IPS DF 4.7 (cell line): ENCODE data around the gene SBF2.
"Not testable (repeated sequence)": the region's sequence is repeated elsewhere in the genome, so short reads cannot be mapped to it uniquely, and the experiment has no call there.

Experiments used
- DNase-seq: peaks from one replicate; pipeline ENCODE4 v3.0.0-alpha.2; 2013; ENCODE audit warnings: low spot score; ENCODE audit errors: extremely low read depth

The SBF2 gene

DNA sequence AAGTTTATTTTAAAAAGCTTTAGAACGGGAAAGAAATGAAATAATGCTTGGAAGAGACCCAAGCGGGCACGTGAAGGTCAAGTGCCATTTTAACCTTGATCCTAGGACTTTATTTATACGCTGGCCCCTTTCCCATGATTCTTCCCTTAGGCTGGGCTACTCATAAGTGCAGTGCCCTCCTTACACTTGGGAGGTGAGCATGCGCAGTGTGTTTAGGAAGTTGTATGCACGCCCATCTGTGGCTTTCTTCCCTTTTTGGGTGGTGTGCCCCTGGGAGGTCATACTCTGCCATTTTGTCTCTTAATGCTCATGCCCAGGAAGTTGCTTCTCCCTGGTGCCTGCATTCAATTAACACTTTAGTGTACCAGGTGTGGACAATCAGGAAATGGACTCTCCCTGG lies 390.4 kb downstream of the SBF2 start:
- no peak for DNase-seq

DNA sequence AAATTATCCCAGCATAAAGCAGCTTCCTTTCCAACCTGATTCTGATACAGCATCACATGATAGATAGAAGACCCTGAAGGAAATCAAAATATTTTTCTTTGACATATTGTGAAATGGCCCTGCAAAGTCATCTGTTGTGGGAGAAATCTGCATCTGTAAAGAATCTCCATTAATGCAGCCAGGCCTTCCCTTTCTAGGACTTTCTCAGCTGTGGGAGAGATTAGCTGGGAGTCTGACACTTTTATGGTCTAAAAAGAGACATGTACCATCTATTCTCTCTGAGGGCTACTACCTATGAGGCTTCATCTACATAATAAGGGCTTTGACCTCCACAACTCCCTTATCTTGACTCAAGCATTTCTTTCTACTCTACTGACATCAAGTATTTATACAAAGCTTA lies 392.1 kb downstream of the SBF2 start:
- DNase-seq = no peak

DNA sequence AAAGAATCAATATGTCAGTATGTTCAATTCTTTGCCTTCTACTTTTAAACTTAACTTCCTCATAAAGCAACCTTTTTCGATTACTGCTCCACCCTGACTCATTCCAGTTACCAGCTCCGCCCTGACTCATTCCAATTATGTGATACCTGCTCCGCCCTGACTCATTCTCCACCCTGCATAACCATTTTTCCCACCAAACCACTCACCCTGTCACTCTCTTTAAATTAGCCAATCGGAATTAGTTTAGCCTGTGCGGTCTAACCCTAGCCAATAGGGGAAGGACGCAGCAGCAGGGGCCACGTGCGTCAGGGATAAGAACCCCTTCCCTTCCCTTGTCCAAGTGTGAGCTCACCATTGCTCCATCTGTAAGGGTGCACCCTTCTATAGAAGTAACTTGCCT lies 393.8 kb downstream of the SBF2 start:
- DNase-seq = not testable (repeated sequence)

DNA sequence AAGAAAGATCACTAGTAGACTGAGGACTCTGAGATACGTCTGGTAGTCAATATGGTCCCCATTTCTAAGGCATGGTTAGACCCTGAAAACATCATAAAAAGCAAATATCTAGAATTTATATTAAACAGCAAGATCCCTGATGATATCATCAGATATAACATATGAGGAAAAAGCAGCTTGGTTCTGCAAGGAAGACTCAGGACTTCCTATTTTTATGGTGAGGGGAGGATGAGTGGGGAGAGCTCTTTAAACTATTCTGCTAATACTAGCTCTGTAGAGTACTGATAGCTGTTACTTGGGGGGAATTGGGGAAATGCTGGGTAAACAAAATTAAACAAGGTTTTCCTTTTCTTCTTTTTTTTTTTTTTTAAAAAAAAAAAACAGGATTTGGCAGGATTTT lies 394.3 kb downstream of the SBF2 start:
- no peak for DNase-seq

DNA sequence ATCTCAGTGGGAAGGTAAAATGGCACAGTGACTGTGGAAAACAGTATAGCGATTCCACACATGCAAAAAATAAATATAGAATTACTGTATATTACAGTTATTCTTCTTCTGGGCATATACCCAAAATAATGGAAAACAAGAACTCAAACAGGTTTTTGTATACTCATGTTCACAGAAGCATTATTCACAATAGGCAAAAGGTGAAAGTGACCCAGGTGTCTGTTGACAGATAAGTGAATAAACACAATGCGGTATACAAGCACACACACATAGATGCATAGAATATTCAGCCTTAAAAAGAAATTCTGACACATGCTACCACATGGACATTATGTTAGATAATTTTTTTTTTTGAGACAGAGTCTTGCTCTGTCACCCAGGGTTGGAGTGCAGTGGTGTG lies 397.1 kb downstream of the SBF2 start:
- no peak for DNase-seq

DNA sequence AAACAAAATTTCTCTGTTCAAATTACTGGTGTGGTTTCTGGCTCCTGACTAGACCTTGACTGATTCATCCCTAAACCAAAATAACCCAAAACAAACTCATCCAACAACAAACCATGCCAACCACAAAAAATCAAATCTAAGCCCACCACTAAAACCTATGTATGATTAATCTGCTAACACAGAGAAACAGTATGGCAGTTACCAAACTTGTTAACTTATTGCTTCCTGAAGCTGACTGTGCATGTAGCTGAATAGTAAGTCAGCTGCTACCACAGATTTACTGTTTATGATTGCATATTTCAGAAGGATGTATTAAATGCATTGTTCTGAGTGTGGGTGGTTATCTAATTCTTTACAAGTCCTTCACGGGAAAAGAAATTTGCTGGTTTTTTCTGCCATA lies 399.0 kb downstream of the SBF2 start:
- DNase-seq = no peak

DNA sequence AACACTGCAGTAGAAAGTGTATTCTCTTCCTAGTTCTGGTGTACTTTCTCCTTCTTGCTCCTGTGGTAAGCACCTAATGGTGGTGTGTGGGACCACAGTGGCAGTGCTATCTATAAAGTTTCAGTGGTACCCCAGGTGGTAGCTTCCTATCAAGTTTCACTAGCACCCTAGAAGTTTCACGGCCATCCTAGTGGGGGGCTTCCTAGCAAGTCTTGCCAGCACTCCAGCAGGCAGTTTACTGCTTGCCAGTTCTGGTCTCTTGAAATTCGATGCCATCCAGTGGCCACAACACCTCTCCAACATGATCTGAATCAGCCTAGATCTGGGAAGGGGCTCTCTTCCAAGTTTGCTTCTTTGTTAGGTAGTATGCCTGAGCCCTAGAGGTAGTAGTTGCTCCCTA lies 400.5 kb downstream of the SBF2 start:
- DNase-seq = no peak

DNA sequence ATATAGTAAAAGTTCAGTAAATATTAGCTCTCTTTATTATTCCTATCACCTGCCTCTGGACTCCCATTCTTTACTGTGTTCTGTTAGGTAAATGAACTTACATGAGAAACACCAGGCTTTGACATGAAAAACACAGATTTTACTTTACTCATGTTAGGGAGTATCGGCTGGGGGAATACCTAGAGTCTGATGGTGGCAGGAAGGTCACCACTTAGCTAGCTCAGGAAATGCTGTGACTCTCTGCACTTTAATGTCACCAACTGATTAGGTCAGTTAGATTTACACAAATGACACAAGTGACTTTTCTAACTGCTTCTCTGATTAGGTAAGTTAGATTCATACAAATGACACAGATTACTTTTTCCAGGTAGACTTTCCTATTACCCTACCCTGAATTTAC lies 405.1 kb downstream of the SBF2 start:
- DNase-seq = no peak

DNA sequence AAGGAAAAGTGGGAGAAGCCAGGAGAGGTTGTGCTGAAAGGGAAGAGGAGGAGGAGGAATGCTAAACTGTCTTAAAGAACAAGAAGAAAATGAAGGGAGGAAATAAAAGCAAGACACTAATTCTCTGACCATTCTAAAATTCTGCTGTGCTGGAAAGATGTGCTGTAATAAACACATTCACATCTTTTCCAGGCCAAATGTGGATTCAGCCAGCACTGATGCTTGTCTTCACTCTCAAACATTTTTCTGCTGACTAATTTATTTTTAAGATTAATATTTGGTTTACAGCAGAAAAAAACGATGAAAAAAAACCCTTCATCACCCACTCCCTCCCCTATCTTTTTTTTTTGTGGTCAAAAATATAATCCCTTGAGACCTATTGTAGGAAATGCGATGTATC lies 406.5 kb downstream of the SBF2 start:
- no peak for DNase-seq

DNA sequence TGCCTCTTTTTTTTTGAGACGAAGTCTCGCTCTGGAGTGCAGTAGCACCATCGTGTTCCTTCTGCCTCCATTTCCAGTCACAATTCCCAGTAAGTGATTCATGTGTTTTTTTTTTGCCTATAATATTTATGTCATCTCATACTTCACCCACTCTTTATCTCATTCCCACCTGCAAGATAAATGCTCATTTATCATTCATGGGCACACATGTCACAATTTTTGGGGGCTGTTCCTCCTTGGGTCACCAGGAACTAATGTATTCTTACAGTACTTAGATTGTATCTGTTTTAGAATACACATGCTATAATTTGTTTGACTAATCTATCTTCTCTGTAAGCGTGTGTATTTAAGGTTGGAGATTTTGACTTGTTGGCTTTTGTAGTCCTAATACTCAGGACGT lies 407.4 kb downstream of the SBF2 start:
- DNase-seq = no peak

DNA sequence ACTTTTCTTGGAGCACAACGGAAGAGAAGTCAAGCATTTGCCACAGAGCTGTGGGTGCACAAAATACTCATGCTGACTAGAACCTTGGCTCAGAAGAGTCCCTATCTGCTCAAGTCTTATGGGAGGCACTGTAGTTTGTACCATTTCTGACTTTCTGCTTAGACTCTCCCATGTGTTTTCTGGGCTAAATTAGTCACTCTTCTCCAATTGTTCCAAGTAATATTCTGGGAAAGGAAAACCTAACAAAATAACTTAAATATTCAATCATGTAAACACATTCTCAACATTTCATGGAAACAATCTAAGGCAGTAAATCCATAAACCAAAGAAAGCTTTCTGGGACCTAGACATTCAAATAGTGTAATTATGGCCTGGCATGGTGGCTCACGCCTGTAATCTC lies 409.4 kb downstream of the SBF2 start:
- no peak for DNase-seq

DNA sequence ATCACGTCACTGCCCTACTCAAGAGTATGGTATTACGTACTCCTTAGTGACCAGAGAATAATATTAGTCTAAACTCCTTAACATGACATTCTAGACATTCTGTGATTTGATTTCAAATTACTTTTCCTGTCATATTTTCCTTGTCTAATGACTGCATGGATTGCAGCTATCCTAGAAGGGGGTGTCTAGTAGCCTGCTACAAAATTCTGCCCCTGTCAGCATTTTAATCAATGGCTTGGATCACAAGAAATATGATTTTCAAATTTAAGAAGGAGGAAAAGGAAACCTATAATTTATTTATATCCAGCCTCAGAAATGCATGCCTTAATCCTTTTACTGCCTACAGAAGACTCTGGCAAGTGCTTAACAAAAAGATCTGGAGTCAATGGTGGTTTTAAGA lies 413.4 kb downstream of the SBF2 start:
- no peak for DNase-seq

DNA sequence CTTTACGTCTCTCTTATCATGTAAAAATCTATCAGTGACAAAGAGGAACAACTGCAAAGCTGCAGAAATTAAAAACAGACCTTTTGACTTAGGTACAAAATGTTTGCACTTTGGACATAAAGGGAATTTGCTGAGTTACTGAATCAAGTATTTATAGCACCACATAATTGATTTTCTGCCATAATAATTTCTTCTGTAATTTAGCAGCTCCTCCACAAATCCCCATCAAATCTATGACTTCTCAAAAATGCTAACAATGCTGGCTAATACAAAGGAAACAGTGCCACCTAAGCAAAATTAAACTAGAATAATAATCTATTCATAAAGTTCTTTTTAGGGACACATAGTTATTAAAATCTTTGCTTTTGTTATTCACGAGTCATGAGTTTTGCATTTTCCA lies 415.1 kb downstream of the SBF2 start:
- no peak for DNase-seq

DNA sequence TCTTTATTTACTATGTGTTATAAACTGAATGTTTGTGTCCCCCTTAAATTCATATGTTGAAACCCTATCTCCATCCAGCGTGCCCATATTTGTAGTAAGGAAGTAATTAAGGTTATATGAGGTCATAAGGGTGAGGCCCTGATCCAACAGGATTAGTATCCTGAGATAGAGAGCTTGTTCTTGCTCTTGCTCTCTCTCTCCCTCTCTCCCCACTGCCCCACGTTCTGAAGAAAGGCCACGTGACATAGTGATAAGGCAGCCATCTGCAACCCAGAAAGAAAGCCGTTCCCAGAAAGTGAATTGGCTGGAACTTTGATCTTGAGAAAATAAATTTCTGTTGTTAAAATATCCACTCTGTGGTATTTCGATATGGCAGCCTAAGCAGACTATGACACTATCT lies 417.7 kb downstream of the SBF2 start:
- DNase-seq = no peak

DNA sequence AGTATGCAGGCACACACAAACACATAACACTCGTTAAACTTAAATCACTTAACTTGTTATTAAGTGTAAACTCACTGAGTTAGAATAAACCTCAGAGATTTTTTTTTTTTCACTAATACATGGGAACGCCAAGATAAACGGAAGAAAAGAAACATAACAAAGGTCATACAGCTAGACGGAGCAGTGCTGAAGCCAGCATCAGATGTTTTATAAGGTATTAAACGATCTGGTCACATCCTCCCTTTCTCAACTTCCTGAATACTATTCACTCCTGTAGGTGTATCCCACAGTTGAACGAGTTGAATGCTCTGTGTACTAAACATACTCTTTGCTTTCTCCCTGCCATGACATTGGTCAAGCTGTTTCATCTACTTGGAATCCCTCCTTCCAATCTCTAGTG lies 418.2 kb downstream of the SBF2 start:
- no peak for DNase-seq

DNA sequence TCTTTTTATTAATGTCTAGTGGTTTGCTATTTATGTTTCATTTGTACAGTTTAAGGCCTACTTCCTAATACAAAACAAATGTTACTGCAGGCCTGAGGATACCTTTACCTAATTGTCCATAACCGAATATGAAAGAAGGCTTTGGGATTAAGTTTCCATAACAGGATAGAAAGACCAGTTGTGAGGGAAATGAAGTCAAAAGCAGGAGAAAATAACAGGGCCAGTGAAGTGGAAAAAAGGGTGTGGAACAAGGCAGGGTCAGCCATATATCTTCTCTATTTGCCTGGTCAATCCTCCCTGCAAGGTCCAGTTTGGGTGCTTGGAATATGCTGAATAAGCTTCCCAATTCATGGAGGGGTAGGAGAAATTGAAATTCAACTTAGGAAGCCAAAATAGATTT lies 418.6 kb downstream of the SBF2 start:
- DNase-seq = no peak

DNA sequence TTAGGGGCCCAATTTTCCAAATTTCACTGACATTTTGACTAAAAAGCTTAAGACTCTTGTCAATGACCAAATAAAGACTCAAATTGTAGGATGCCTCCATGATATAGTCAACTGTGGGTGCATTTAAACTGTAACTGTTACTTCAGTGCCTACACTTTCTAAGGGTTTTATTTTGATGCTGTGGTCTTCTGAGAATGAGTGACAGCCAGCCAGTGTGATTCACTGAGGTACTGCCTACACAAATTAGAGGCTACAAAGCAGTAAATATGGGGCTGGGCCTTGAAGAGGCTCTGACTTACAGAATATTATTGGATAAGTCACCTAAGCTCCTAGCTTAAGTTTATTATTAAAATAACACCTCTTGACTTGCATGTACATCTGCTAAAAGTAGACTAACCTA lies 419.6 kb downstream of the SBF2 start:
- DNase-seq = no peak

DNA sequence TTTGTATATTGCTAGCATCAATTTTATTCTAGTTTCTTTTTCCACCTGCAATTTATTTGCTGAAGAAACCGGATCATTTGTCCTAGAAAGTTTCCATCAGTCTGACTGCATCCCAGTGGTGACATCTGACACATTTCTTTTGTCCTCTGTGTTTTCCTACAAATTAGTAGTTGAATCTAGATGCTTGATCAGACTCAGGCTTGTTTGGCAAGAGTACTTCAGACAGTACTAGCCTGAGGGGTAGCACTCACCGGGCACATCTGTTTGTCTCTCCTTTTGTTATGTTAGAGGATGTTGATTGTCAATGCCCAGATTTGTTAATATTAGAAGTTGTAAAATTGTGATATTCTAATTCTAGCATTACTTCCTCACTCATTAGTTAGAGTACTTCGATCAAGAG lies 425.4 kb downstream of the SBF2 start:
- no peak for DNase-seq

DNA sequence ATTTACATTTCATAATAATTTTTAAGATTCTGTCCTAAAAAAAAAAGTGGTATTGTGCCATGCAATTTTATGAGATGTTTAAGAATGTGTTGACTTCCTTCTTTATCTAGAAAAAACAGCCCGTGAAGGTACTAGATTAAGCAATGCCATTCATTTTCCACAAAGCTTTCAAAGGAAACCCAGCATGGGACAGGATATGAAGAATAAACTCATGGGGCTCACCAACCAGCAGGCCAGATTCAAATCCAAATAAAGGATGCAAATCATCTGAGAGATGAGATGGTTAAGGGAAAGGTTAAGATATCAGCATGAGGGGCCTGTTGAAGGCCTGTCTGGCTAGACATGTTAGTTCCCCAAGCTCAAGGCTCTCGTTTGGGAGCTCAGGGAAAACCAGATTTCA lies 431.0 kb downstream of the SBF2 start:
- peak; percentile 16 for DNase-seq

DNA sequence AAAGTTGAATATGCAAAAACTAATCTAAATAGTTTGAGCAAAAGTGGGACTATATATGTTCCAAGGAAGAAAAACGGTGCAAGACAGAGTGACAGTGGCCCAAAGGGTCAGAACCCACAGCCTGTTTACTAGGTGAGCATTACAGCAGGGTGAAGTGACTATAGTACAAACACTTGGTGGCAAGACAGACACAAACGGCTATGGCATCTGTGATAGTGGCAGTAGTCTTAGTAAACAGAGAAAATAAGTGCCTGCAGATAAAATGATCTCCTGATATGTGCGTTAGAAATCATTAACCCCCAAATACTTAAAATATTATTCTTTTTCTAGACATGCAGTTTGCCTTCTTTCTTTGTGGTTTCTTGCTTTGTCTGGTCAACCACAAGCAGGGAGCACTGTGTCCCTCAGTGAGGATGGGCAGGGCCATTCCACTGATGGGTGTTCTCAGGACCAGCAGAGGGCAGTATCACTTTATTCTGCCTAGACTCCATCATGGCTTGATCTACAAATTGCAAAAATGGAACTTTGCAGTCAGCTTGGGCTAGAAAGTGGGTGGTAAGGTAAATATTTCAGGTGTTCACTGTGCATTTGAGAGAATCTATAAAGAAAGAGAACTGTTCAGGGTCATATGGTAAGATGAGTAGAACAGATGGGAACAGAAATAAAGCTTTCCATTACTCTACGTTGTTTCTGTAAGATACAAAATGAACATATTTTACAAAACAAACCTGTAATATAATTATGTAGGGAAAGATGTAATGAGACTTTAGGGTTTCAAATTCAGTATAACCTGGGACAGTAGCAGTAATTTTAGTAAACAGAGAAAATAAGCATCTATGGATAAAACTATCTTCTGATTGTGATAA lies 431.9 kb downstream of the SBF2 start:
- DNase-seq = peak; percentile 81

DNA sequence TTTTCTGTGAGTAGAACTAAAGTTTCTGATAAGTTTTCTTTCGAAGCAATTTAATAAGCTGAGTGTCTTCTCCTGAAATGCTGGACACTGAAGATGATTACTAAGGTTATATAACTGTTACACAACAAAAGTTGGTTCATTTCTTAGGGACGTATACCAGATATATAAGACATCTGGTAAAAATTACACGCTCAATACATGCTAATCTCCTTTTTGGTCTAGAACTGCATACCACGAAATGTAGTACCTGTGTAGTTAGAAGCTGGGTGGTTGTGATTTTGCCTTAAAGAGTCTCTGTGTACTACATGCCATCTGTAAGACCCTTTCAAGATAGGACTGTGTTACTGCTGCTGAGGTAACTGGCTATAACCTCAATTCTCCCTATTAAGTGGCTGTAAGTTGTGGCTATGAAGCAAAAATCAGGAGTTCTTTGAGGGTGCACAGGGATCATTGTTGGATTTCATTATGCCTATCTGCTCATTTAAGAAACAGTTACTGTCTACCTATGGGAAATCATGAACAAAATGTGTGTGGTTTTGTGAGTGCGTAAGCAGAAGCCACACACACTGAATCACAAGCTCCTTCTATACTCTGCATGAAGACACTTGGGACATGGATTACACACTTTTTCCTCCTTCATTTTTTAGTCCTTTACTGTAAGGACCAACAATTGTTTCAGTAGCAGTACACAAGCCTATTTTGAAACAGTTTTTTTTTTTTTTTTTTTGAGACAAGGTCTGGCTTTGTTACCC lies 434.3 kb downstream of the SBF2 start:
- DNase-seq = no peak

DNA sequence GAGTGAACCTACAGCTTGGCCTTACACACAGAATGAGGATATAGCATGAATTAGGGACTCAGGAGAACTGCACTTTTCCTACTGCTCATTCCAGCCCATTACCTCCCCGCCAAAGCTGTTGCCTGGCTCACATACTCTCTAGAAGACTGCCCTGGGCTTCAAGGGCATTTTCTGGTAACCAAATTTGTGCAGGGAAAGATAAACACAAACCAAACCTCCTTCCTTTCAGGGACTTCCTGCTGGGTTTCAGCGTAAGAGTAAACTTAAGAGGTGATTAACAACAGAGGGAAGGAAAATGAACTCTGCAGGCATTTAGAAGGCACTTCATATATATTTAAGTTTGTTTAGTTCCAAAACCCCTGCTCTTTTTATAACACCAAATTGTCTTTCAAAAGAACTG lies 435.2 kb downstream of the SBF2 start:
- no peak for DNase-seq

DNA sequence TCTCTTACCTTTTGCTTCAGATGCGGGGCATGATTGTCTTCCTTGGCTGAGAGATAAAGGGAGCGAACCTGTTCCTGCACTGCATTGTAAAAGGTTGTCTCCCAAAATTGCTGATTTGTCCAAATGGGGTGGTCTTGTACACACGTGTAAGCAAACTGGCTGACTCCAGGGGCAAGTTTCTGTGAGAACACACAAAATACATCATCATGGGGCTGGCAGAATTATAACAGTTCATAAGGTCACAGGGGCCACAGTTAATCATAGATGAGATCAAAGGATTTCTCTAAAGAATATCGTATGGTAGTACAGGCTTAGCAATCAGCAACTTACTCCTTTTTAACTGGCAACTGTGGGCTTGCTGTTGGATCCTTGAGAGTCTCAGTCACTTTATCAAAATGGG lies 435.8 kb downstream of the SBF2 start:
- no peak for DNase-seq
